Lower leg skin (tissue), 3 donors: Measurements from ENCODE around the gene SMAD6.

ENCODE experiments used
- POLR2A ChIP-seq, 2 donors: fragments of 450-650 bp; IDR thresholded peaks; one replicate each; pipeline ENCODE4 v1.6.1; 2016 to 2017; ENCODE audit warnings: antibody characterized with exemption in 2 of 2, mild to moderate bottlenecking in 1 of 2, moderate library complexity in 1 of 2
- TF ChIP-seq, protein P1 (sequence below), 3 donors: fragments of 450-650 bp; IDR thresholded peaks; one replicate each; pipeline ENCODE4 v1.5.1; 2016; ENCODE audit warnings: antibody characterized with exemption in 3 of 3, mild to moderate bottlenecking in 3 of 3, moderate library complexity in 2 of 3

DNA sequence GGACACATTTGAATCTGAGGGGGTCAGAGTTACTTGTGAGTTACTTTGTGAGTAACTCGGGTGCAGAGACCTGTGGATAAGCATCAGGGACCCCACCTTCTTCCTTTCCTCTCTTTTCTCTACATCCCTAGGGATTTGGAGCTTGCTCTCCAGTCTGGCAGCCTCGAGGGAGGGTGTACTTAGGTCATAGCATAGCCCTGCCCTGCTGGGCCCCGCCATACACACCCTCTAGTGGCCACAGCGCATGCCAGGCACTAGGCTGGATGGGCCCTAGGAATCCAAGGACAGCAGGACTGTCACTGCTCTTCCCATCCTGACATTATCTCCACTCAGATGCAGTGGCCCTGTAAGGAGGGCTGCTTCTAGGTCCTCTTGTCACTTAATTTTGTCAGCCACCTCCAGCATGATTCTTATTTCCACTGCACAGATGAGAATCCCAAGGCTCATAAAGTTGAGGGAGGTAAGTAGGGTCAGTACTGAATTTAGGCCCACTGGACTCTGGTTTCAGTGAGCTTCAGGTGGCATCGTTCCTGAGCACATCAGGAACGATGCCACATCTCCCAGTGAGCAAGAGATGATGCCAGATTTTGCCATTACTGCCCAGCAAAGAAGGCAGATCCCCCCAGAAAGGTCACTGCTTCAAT is 3.6 kb upstream of the SMAD6 start:
- TF ChIP-seq, protein P1, sequence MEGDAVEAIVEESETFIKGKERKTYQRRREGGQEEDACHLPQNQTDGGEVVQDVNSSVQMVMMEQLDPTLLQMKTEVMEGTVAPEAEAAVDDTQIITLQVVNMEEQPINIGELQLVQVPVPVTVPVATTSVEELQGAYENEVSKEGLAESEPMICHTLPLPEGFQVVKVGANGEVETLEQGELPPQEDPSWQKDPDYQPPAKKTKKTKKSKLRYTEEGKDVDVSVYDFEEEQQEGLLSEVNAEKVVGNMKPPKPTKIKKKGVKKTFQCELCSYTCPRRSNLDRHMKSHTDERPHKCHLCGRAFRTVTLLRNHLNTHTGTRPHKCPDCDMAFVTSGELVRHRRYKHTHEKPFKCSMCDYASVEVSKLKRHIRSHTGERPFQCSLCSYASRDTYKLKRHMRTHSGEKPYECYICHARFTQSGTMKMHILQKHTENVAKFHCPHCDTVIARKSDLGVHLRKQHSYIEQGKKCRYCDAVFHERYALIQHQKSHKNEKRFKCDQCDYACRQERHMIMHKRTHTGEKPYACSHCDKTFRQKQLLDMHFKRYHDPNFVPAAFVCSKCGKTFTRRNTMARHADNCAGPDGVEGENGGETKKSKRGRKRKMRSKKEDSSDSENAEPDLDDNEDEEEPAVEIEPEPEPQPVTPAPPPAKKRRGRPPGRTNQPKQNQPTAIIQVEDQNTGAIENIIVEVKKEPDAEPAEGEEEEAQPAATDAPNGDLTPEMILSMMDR (IDR thresholded peaks at IDR 0.05): no peak
- no peak for TF ChIP-seq POLR2A (IDR thresholded peaks at IDR 0.05)
